HUES64 (cell line): ENCODE data around the gene TM9SF4.
"Not testable (repeated sequence)": the region's sequence is repeated elsewhere in the genome, so short reads cannot be mapped to it uniquely, and the experiment has no call there.

Experiments
- H3K27ac ChIP-seq: 2 replicates; pipeline ENCODE4 v1.7.0; 2013; ENCODE audit warnings: low read depth, low read length, inconsistent platforms
- H3K27me3 ChIP-seq: 2 replicates; pipeline ENCODE4 v1.6.1; 2013; ENCODE audit warnings: mild to moderate bottlenecking, low read length; ENCODE audit not compliant: insufficient read depth
- H3K36me3 ChIP-seq: 2 replicates; pipeline ENCODE4 v1.6.1; 2013; ENCODE audit warnings: mild to moderate bottlenecking, low read length; ENCODE audit not compliant: insufficient read depth
- H3K4me1 ChIP-seq: 2 replicates; pipeline ENCODE4 v1.6.1; 2013; ENCODE audit warnings: mild to moderate bottlenecking, low read length, moderate library complexity; ENCODE audit not compliant: insufficient read depth
- H3K4me3 ChIP-seq: 2 replicates; pipeline ENCODE4 v1.5.1; 2013; ENCODE audit warnings: mild to moderate bottlenecking, low read length, moderate library complexity
- H3K9ac ChIP-seq: 2 replicates; pipeline ENCODE4 v1.6.1; 2013; ENCODE audit warnings: mild to moderate bottlenecking, low read depth, low read length
- H3K9me3 ChIP-seq: 2 replicates; pipeline ENCODE4 v1.6.1; 2013; ENCODE audit warnings: low read depth, low read length; ENCODE audit not compliant: insufficient read depth
- WGBS: fragments of 150-250, 120-280 bp; methylation state at CpG from one replicate; pipeline ENCODE4 v1.1.7; 2013; ENCODE audit warnings: missing lambda C conversion rate; 5-methylcytosine and 5-hydroxymethylcytosine counted together

The TM9SF4 gene

GRCh38 chr20:32115211-32115767 is 5.8 kb downstream of the TM9SF4 start:
- H3K27me3 ChIP-seq: no peaks in the 10 kb centered on the region
- peaks cover 23% of the 10 kb centered on the region for H3K4me1 ChIP-seq
- peaks cover 10% of the 10 kb centered on the region; the same call in 1 of the 2 replicates for H3K36me3 ChIP-seq
- WGBS: 77% methylated on average over 3 of the region's 5 CpGs
- no peaks in the 10 kb centered on the region for H3K9me3 ChIP-seq
- H3K9ac ChIP-seq: no peak overlapping the region
- no peak overlapping the region for H3K27ac ChIP-seq
- no peak overlapping the region for H3K4me3 ChIP-seq

- Histone ChIP-seq H3K4me3 (no peak overlapping the region), H3K27ac (peak overlapping the region; percentile 51; the same call in 1 of the 2 replicates), H3K4me1 (peaks cover 16% of the 10 kb centered on the region), H3K9ac (no peak overlapping the region), H3K9me3 (no peaks in the 10 kb centered on the region), H3K27me3 (no peaks in the 10 kb centered on the region), H3K36me3 (peaks cover 10% of the 10 kb centered on the region; the same call in 1 of the 2 replicates)
- WGBS: 68% methylated on average over 6 of the region's 6 CpGs
Observed at GRCh38 chr20:32116079-32116521, 6.6 kb downstream of the TM9SF4 start.

GRCh38 chr20:32116796-32117195 is 7.3 kb downstream of the TM9SF4 start:
- H3K36me3 ChIP-seq, H3K4me3 ChIP-seq, H3K9ac ChIP-seq, H3K27me3 ChIP-seq, H3K27ac ChIP-seq, H3K9me3 ChIP-seq: not testable (repeated sequence)
- WGBS: 89% methylated on average over 6 of the region's 6 CpGs
- peaks cover 14% of the 10 kb centered on the region; the same call in 1 of the 2 replicates for H3K4me1 ChIP-seq

- 97% methylated on average over 4 of the region's 5 CpGs for WGBS
- not testable (repeated sequence) for H3K36me3 ChIP-seq, H3K27ac ChIP-seq, H3K4me3 ChIP-seq, H3K9ac ChIP-seq, H3K27me3 ChIP-seq, H3K9me3 ChIP-seq
- H3K4me1 ChIP-seq: peaks cover 14% of the 10 kb centered on the region; the same call in 1 of the 2 replicates
Observed at GRCh38 chr20:32118427-32118826, 8.9 kb downstream of the TM9SF4 start.

GRCh38 chr20:32119734-32120133 is 10.2 kb downstream of the TM9SF4 start:
- WGBS: 88% methylated on average over 2 of the region's 2 CpGs
- no peak overlapping the region for H3K4me3 ChIP-seq

GRCh38 chr20:32121908-32122307 is 12.4 kb downstream of the TM9SF4 start:
- H3K4me1 ChIP-seq, H3K4me3 ChIP-seq, H3K9ac ChIP-seq, H3K9me3 ChIP-seq, H3K27ac ChIP-seq, H3K27me3 ChIP-seq: not testable (repeated sequence)
- WGBS: 95% methylated on average over 15 of the region's 31 CpGs
- H3K36me3 ChIP-seq: peaks cover 19% of the 10 kb centered on the region; the same call in 1 of the 2 replicates

More at GRCh38 chr20:32119734-32120133, 10.2 kb downstream of the TM9SF4 start:
- no peaks in the 10 kb centered on the region for H3K27me3 ChIP-seq
- H3K36me3 ChIP-seq: peaks cover 14% of the 10 kb centered on the region
- H3K9me3 ChIP-seq: 0 out of 2 replicates have a peak, but pooled peaks cover 4% of the 10 kb centered on the region
- no peak overlapping the region for H3K9ac ChIP-seq
- peaks cover 14% of the 10 kb centered on the region; the same call in 1 of the 2 replicates for H3K4me1 ChIP-seq
- H3K27ac ChIP-seq: no peak overlapping the region

- H3K4me3 ChIP-seq: no peak overlapping the region; the same call in 1 of the 2 replicates
- WGBS: no CpG with 5 or more reads among the region's 4 CpGs
- no peak overlapping the region for H3K9ac ChIP-seq
- H3K36me3 ChIP-seq: peaks cover 19% of the 10 kb centered on the region; the same call in 1 of the 2 replicates
- 0 out of 2 replicates have a peak, but pooled peaks cover 4% of the 10 kb centered on the region for H3K9me3 ChIP-seq
- no peak overlapping the region for H3K27ac ChIP-seq
- H3K27me3 ChIP-seq: no peaks in the 10 kb centered on the region
- no peaks in the 10 kb centered on the region for H3K4me1 ChIP-seq
Observed at GRCh38 chr20:32123088-32123487, 13.6 kb downstream of the TM9SF4 start.

GRCh38 chr20:32124916-32125454 is 15.5 kb downstream of the TM9SF4 start:
- WGBS: 96% methylated on average over 4 of the region's 4 CpGs
- Histone ChIP-seq H3K36me3 (peaks cover 19% of the 10 kb centered on the region; the same call in 1 of the 2 replicates), H3K9me3 (0 out of 2 replicates have a peak, but pooled peaks cover 4% of the 10 kb centered on the region), H3K27me3 (no peaks in the 10 kb centered on the region), H3K9ac (no peak overlapping the region), H3K4me3 (no peak overlapping the region), H3K27ac (no peak overlapping the region), H3K4me1 (no peaks in the 10 kb centered on the region)

- no peak overlapping the region for H3K9ac ChIP-seq
- 0 out of 2 replicates have a peak, but pooled peaks cover 4% of the 10 kb centered on the region for H3K9me3 ChIP-seq
- 93% methylated on average over 5 of the region's 5 CpGs for WGBS
Observed at GRCh38 chr20:32125506-32125905, 16.0 kb downstream of the TM9SF4 start.

GRCh38 chr20:32126919-32127318 is 17.4 kb downstream of the TM9SF4 start:
- 96% methylated on average over 8 of the region's 8 CpGs for WGBS
- H3K9ac ChIP-seq: no peak overlapping the region
- 0 out of 2 replicates have a peak, but pooled peaks cover 4% of the 10 kb centered on the region for H3K9me3 ChIP-seq
- no peaks in the 10 kb centered on the region for H3K27me3 ChIP-seq
- H3K36me3 ChIP-seq: peaks cover 19% of the 10 kb centered on the region; the same call in 1 of the 2 replicates
- no peaks in the 10 kb centered on the region for H3K4me1 ChIP-seq
- H3K4me3 ChIP-seq: no peak overlapping the region
- H3K27ac ChIP-seq: no peak overlapping the region

More at GRCh38 chr20:32125506-32125905, 16.0 kb downstream of the TM9SF4 start:
- no peaks in the 10 kb centered on the region for H3K27me3 ChIP-seq
- H3K27ac ChIP-seq: no peak overlapping the region
- H3K4me3 ChIP-seq: no peak overlapping the region
- no peaks in the 10 kb centered on the region for H3K4me1 ChIP-seq
- H3K36me3 ChIP-seq: peaks cover 19% of the 10 kb centered on the region; the same call in 1 of the 2 replicates

- Histone ChIP-seq H3K4me1 (no peaks in the 10 kb centered on the region), H3K27ac (no peak overlapping the region), H3K27me3 (no peaks in the 10 kb centered on the region), H3K9me3 (0 out of 2 replicates have a peak, but pooled peaks cover 4% of the 10 kb centered on the region), H3K36me3 (peaks cover 19% of the 10 kb centered on the region; the same call in 1 of the 2 replicates), H3K4me3 (no peak overlapping the region), H3K9ac (no peak overlapping the region)
- WGBS: 89% methylated on average over 5 of the region's 5 CpGs
Observed at GRCh38 chr20:32127347-32127746, 17.8 kb downstream of the TM9SF4 start.
